Heart right ventricle (tissue), 16 donors: ENCODE results near the gene CAPN15. TPM values are rescaled to one million over a fixed set of nuclear protein-coding genes. Genes with fewer than 3 reads are reported as not detected.

Source experiments
- ATAC-seq, 8 donors: fragments of 200-7000 bp; cut with Tn5 transposase; one replicate each; pipeline ENCODE4 v1.9.1; 2020; ENCODE audit warnings: mild to moderate bottlenecking in 8 of 8, moderate library complexity in 8 of 8, moderate number of reproducible peaks in 1 of 8
- DNase-seq, 2 donors: peaks; one replicate each; pipeline ENCODE4 v3.0.0-alpha.2; 2020
- H3K27ac ChIP-seq, 10 donors: fragments of 200-600 bp; sonication (generic) in 2 of 10; one replicate each; pipeline versions ENCODE4 v1.5.0 to v1.8.0; 2020 to 2022; ENCODE audit warnings: mild to moderate bottlenecking in 3 of 10
- H3K27me3 ChIP-seq, 7 donors: fragments of 200-600 bp; one replicate each; pipeline ENCODE4 v1.8.0; 2021 to 2022; ENCODE audit warnings: mild to moderate bottlenecking in 2 of 7
- H3K36me3 ChIP-seq, 9 donors: fragments of 200-600 bp; sonication (generic) in 1 of 9; one replicate each; pipeline versions ENCODE4 v1.5.0 to v1.8.0; 2020 to 2022; ENCODE audit warnings: mild to moderate bottlenecking in 2 of 9
- H3K4me1 ChIP-seq, 9 donors: fragments of 200-600 bp; sonication (generic) in 1 of 9; one replicate each; pipeline versions ENCODE4 v1.5.0 to v1.8.0; 2020 to 2022; ENCODE audit warnings: mild to moderate bottlenecking in 4 of 9
- H3K4me3 ChIP-seq, 10 donors: fragments of 200-600 bp; sonication (generic) in 2 of 10; one replicate each; pipeline versions ENCODE4 v1.5.0 to v1.8.0; 2020 to 2022; ENCODE audit warnings: mild to moderate bottlenecking in 7 of 10, moderate library complexity in 2 of 10
- H3K9me3 ChIP-seq, 11 donors: fragments of 200-600 bp in 10 of 11; sonication (generic) in 2 of 11; one replicate each; pipeline versions ENCODE4 v1.5.0 to v1.8.0; 2013 to 2022; ENCODE audit warnings: mild to moderate bottlenecking in 2 of 11, control low read depth in 1 of 11, moderate library complexity in 1 of 11
- CTCF ChIP-seq, 9 donors: fragments of 200-600 bp; sonication (generic) in 2 of 9; IDR thresholded peaks; one replicate each; pipeline versions ENCODE4 v1.5.0 to v1.8.0; 2021 to 2022; ENCODE audit warnings: antibody characterized with exemption in 9 of 9, mild to moderate bottlenecking in 5 of 9, moderate library complexity in 1 of 9
- WGBS, 2 donors: extraction: QIAGEN DNeasy Blood & Tissue Kit; methylation state at CpG; one replicate each; pipeline ENCODE4 v1.1.7; 2013; ENCODE audit warnings: inconsistent platforms in 1 of 2; 5-methylcytosine and 5-hydroxymethylcytosine counted together
- intact Hi-C, 10 donors: fragments of 100-400 bp; cut with DNase I; formaldehyde crosslinking; loops; one replicate each; pipeline versions ENCODE4 v1.11.1 to v1.14.2; 2022
- polyA plus RNA-seq, 2 donors: library from polyadenylated mRNA; stranded (reverse); fragments of 200-250 nt; gene quantifications; one replicate each; pipeline ENCODE4 v1.2.3, GENCODE V29; 2013
- total RNA-seq, 10 donors: library from RNA; stranded (reverse); fragmentation: NEBNext Ultra II Directional in 3 of 10; extraction: Animal tissue kit (Norgen Biotek cat#: 25700) in 3 of 10; gene quantifications; one replicate each; pipeline versions ENCODE4 v1.2.1 to v1.2.4, GENCODE V29; 2021 to 2023
- donor health status: Arrhythmogenic right ventricular cardiomyopathy.
- donor health status: ischemic (EF 13 %, LVEDD 7.1; RV severe dilation, severe dysfunction).
- donor health status: healthy with polysubstance abuse.
- donor health status: DM: no; HTN: yes; CAD: no.
- donor health status: DM: no; HTN: no; CAD: no.
- donor health status: ischemic (EF 25% LVEDD 6.9; RV normal size, moderate dysfunction).
- donor health status: ischemic (EF 25% LVEDD 5.7; RV mildly dilated, moderate dysfunction).
- donor health status: healthy.
- donor health status: DM: yes; HTN: yes; CAD: no.
- donor health status: Ischemic cardiomyopathy.
- donor health status: ischemic (EF 35%, LVEDD 5.7; RV mildly dilated, moderate dysfunction).
- donor health status: nonischemic (EF 11% LVEDD 7.7; RV severe dilation, severe dysfunction).
- donor health status: DM: yes; HTN: yes; CAD: no.
- donor health status: PGD.
- donor health status: ischemic (EF 29% LVEDD 5.4; RV normal size, mild dysfunction).
- donor health status: nonischemic (EF 23%, LVEDD 6.1; RV moderate dilation, normal function).

Gene CAPN15
- total and polyA plus RNA-seq, 12 donors = 11.1 to 39.5 (median 16.0) TPM

- no peaks in the 10 kb centered on the region for H3K27me3 ChIP-seq
- H3K36me3 ChIP-seq = peaks cover 0 to 47% (median 3%) of the 10 kb centered on the region in 9 donors
- intact Hi-C loops = no loop called here
- H3K4me1 ChIP-seq = no peaks in the 10 kb centered on the region
- WGBS, 2 donors = 89 to 94% methylated on average over 46 to 51 of the region's 51 CpGs
- ATAC-seq (peak in 1 of 8 donors; percentile 4), DNase-seq (no peak)
- no peak for TF ChIP-seq CTCF (IDR thresholded peaks at IDR 0.05)
- H3K9me3 ChIP-seq = no peaks in the 10 kb centered on the region
- no peak overlapping the region for H3K27ac ChIP-seq
- H3K4me3 ChIP-seq = no peak overlapping the region
These were observed 16.0 kb downstream of the CAPN15 start for GRCh38 chr16:543301-544164.

GRCh38 chr16:544517-544916 lies 17.0 kb downstream of the CAPN15 start:
- Histone ChIP-seq H3K9me3 (no peaks in the 10 kb centered on the region), H3K36me3 (peaks cover 0 to 57% (median 3%) of the 10 kb centered on the region in 9 donors), H3K27ac (no peak overlapping the region), H3K27me3 (no peaks in the 10 kb centered on the region), H3K4me1 (no peaks in the 10 kb centered on the region), H3K4me3 (no peak overlapping the region)
- no peak for DNase-seq
- no peak for ATAC-seq
- intact Hi-C loops = no loop called here
- no peak for TF ChIP-seq CTCF (IDR thresholded peaks at IDR 0.05)
- WGBS, 2 donors = 84 to 95% methylated on average over 42 to 46 of the region's 46 CpGs

- peak in 7 of 9 donors; percentile 42 to 59 (median 47) for TF ChIP-seq CTCF (IDR thresholded peaks at IDR 0.05)
- 84 to 88% methylated on average over 60 of the region's 60 CpGs for WGBS, 2 donors
- Histone ChIP-seq H3K36me3 (peaks cover 0 to 64% (median 8%) of the 10 kb centered on the region in 9 donors), H3K4me3 (peak overlapping the region in 1 of 10 donors; percentile 28), H3K27ac (no peak overlapping the region), H3K9me3 (no peaks in the 10 kb centered on the region), H3K4me1 (no peaks in the 10 kb centered on the region), H3K27me3 (no peaks in the 10 kb centered on the region)
- intact Hi-C loops = no loop called here
- ATAC-seq = peak; percentile 39 to 88 (median 65)
- peak; percentile 54 to 75 for DNase-seq
These were observed 19.6 kb downstream of the CAPN15 start for GRCh38 chr16:546909-547770.

- Histone ChIP-seq H3K4me3 (no peak overlapping the region), H3K36me3 (peaks cover 0 to 76% (median 12%) of the 10 kb centered on the region in 9 donors), H3K27ac (no peak overlapping the region), H3K4me1 (no peaks in the 10 kb centered on the region), H3K9me3 (no peaks in the 10 kb centered on the region), H3K27me3 (no peaks in the 10 kb centered on the region)
- 92 to 95% methylated on average over 21 of the region's 21 CpGs for WGBS, 2 donors
- intact Hi-C loops = no loop called here
- ATAC-seq = no peak
- no peak for TF ChIP-seq CTCF (IDR thresholded peaks at IDR 0.05)
- no peak for DNase-seq
These were observed 21.1 kb downstream of the CAPN15 start for GRCh38 chr16:548586-548985.
